Fibroblast of the aortic adventitia (primary cell): ENCODE measurements around the gene CCDC77. TPM values are rescaled to one million over a fixed set of nuclear protein-coding genes. Genes with fewer than 3 reads are reported as not detected.

Experiments
- DNase-seq: peaks from one replicate; pipeline ENCODE4 v3.0.0-alpha.2; 2010; ENCODE audit warnings: low read depth
- H3K4me3 ChIP-seq: 2 replicates; pipeline ENCODE4 v1.5.1; 2011; ENCODE audit warnings: low read depth, mild to moderate bottlenecking, control low read depth, low read length, moderate library complexity
- total RNA-seq: library from RNA; depleted of rRNA; stranded (reverse); fragments of >200 nt; gene quantifications from 2 replicates; pipeline ENCODE4 v1.2.3, GENCODE V29; 2012; ENCODE audit warnings: low replicate concordance
- TF ChIP-seq, protein P1 (sequence below): IDR thresholded peaks from 2 replicates; pipeline ENCODE4 v1.5.1; 2011; ENCODE audit warnings: mild to moderate bottlenecking, low read length, control low read depth, inconsistent platforms; ENCODE audit not compliant: insufficient read depth

The CCDC77 gene
- total RNA-seq, 1 donor = 15.4 TPM

DNA sequence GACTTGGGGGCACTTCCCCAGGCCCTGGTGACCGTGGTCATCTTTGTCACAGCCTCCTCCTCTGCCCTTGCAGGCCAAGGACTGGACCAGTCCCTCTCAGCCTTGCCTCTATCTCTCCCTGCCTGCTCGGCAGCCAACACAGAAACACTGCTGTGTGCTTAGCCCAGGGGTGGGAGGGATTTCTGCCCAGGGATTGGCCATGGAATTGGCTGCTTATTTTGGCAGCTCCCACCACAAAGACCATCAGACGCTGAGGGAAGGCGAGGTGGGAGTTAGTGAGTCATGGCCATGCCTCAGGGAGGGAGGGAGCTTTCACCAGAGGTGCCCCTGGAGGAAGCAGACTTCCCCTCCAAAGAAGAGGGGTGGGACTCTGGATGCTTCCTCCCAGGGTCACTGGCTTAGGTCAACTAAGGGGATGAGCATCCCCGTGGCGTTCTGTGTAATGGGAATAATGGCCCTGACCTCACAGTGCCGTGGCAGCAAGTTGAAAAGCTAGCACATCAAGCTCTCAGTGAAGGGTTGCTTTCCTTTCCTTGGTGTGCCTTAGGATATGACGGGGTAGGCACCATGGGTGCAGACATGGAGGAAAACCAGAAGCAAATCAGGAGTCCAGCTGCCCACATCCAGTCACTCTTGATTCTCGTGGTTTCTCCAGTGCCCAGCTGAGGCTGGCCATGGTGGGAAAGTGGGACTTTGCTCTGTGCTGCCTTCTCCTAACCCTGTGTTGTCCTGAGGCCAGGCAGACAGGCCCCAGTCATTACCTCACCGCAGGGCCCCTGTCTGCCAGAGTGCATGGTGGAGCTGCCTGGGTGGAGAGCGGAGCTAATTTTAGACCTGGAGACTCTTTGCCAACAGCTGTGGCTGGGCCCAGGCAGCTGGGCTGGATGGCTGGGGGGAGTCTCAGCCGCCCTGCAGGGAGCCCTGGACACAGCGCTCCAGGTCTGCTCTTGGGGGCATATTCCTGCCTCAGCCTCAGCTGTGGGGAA lies 79.7 kb downstream of the CCDC77 start:
- TF ChIP-seq, protein P1, sequence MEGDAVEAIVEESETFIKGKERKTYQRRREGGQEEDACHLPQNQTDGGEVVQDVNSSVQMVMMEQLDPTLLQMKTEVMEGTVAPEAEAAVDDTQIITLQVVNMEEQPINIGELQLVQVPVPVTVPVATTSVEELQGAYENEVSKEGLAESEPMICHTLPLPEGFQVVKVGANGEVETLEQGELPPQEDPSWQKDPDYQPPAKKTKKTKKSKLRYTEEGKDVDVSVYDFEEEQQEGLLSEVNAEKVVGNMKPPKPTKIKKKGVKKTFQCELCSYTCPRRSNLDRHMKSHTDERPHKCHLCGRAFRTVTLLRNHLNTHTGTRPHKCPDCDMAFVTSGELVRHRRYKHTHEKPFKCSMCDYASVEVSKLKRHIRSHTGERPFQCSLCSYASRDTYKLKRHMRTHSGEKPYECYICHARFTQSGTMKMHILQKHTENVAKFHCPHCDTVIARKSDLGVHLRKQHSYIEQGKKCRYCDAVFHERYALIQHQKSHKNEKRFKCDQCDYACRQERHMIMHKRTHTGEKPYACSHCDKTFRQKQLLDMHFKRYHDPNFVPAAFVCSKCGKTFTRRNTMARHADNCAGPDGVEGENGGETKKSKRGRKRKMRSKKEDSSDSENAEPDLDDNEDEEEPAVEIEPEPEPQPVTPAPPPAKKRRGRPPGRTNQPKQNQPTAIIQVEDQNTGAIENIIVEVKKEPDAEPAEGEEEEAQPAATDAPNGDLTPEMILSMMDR = no peak
- DNase-seq = peak; percentile 92
- peak overlapping the region; percentile 28 for H3K4me3 ChIP-seq

DNA sequence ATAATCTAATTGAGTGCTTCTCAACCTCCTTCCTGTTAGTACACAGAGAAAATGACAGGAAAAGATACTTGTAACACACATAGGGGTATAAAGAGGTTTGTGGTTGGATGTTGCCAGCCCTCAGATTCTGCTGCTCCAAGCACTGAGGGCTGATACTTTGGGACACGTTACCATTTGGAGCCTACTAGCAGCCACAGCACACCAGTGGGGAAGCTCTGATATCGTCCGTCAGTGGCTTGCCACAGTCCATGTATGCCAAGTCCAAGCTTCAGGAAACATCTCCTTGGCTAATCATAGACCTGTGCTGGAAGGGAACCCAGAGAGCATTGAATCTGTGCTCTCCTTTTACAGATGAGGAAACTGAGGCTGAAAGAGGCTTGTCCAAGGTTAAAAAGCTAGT lies 80.6 kb downstream of the CCDC77 start:
- no peak overlapping the region for H3K4me3 ChIP-seq
- TF ChIP-seq, protein P1 = no peak
- peak; percentile 6 for DNase-seq

DNA sequence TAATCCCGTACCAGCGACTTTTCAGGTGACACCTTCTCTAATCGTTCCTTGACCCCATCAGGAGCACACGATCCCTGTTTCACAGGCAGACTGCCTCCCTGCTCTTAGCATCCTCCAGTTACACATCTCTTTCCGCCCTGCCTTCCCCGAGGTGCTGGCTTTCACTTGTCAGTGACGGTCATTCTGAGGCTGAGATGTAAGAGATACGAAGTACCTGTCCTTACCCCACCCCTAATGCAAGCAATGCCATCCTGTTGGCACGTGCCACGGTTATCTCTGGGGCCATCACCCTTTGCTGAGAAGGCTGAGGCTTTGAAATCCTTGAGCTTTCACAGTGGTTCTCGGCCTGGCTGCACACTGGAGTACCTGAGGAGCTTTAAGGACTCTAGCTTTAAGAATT lies 82.7 kb downstream of the CCDC77 start:
- TF ChIP-seq, protein P1 = no peak
- DNase-seq = no peak

DNA sequence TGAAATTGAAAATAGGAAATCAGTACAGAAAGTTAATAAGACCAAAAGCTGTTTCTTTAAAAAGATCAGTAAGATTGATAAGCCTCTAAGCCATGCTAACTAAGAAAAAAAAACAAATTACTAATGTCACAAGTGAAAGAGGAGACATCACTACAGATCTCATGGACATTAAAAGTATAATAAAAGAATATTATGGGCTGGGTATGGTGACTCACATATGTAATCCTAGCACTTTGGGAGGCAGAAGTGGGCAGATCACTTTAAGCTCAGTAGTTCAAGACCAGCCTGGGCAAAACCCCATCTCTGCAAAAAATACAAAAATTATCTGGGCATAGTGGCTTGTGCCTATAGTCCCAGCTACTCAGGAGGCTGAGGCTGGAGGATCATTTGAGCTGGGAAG lies 88.8 kb downstream of the CCDC77 start:
- DNase-seq = no peak
- H3K4me3 ChIP-seq = no peak overlapping the region
- TF ChIP-seq, protein P1 = no peak

More for the DNA sequence above, 82.7 kb downstream of the CCDC77 start:
- H3K4me3 ChIP-seq = no peak overlapping the region

Other genes with a start within 250 kb of the CCDC77 start
- not detected in 2 replicates for gene SLC6A12, start 187.5 kb upstream of the CCDC77 start, total RNA-seq
- gene SLC6A13, start 138.8 kb upstream of the CCDC77 start, total RNA-seq = not detected in 2 replicates
- 46.2 and 122 TPM in 2 replicates for gene KDM5A, start 12.3 kb upstream of the CCDC77 start, total RNA-seq
- gene B4GALNT3, start 58.3 kb downstream of the CCDC77 start, total RNA-seq = 0.09 and 0.16 TPM in 2 replicates